ENCODE measurements around the gene CCDC97.

DNA sequence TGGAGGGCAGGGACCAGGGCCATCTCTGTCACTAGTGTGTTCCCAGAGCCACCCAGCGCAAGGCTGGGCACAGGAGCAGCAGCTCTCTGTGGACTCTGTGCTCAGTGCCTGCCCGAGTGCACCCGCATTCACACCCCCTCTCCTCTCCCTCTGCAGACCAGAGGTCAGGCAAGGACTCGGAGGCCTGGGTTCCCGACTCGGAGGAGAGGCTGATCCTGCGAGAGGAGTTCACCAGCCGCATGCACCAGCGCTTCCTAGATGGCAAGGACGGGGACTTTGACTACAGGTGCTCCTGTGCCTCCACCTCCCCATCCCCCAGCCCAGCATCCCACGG is 10.2 kb downstream of the CCDC97 start:
- TF ChIP-seq FOXK1 (CRISPR knock-in tag; IDR thresholded peaks at IDR 0.05) = no peak
- no peak for TF ChIP-seq ATF1 (CRISPR knock-in tag; IDR thresholded peaks at IDR 0.05)
- TF ChIP-seq, protein P1, sequence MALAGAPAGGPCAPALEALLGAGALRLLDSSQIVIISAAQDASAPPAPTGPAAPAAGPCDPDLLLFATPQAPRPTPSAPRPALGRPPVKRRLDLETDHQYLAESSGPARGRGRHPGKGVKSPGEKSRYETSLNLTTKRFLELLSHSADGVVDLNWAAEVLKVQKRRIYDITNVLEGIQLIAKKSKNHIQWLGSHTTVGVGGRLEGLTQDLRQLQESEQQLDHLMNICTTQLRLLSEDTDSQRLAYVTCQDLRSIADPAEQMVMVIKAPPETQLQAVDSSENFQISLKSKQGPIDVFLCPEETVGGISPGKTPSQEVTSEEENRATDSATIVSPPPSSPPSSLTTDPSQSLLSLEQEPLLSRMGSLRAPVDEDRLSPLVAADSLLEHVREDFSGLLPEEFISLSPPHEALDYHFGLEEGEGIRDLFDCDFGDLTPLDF (CRISPR knock-in tag; IDR thresholded peaks at IDR 0.05) = no peak
- TF ChIP-seq, protein P2, sequence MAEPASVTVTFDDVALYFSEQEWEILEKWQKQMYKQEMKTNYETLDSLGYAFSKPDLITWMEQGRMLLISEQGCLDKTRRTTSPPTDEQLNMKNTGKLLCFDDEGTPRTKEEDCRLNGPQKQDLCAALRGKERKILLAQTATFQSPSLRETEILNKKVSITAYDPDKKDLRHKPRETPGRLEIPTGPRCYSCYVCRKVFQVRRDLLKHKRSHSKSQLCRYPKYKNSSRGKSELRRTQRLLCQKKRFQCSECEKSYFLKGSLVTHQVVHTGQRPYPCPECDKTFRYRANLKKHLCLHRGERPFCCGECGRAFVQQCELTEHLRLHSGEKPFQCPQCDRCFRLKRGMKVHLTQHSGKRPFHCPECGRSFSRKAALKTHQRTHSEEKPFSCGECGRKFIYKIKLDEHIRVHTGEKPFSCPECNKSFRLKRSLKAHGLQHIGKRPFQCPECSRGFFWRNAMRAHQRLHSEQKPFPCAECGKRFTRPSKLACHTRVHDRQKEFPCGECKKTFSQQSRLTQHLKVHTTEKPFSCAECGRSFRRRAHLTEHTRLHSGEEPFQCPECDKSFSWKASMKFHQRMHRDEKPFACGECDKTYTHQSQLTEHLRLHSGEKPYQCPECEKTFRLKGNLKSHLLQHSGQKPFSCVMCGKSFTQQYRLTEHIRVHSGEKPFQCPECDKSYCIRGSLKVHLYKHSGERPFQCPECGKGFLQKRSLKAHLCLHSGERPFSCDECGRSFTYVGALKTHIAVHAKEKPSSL (CRISPR knock-in tag; conservative IDR thresholded peaks at IDR 0.05) = no peak
- TF ChIP-seq, protein P3, sequence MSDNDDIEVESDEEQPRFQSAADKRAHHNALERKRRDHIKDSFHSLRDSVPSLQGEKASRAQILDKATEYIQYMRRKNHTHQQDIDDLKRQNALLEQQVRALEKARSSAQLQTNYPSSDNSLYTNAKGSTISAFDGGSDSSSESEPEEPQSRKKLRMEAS (CRISPR knock-in tag; IDR thresholded peaks at IDR 0.05) = no peak
- TF ChIP-seq FOXJ3 (CRISPR knock-in tag; IDR thresholded peaks at IDR 0.05; ENCODE audit: borderline replicate concordance) = no peak
- TF ChIP-seq, protein P4, sequence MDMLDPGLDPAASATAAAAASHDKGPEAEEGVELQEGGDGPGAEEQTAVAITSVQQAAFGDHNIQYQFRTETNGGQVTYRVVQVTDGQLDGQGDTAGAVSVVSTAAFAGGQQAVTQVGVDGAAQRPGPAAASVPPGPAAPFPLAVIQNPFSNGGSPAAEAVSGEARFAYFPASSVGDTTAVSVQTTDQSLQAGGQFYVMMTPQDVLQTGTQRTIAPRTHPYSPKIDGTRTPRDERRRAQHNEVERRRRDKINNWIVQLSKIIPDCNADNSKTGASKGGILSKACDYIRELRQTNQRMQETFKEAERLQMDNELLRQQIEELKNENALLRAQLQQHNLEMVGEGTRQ (CRISPR knock-in tag; IDR thresholded peaks at IDR 0.05) = no peak
